SJCRH30 (cell line): ENCODE measurements around the gene ADAMTSL5. TPM values are rescaled to one million over a fixed set of nuclear protein-coding genes. Genes with fewer than 3 reads are reported as not detected.

Experiments
- DNase-seq, 2 experiments: peaks; one replicate each; pipeline ENCODE4 v3.0.0-alpha.2; 2015 to 2020
- H3K27ac ChIP-seq: fragments of 250-450 bp; sonication (Bioruptor Pico); 2 replicates; pipeline ENCODE4 v1.5.1; 2020; ENCODE audit warnings: mild to moderate bottlenecking, moderate library complexity
- H3K27me3 ChIP-seq: fragments of 250-450 bp; sonication (Bioruptor Pico); 2 replicates; pipeline ENCODE4 v1.5.1; 2020; ENCODE audit warnings: mild to moderate bottlenecking, moderate library complexity
- H3K36me3 ChIP-seq: fragments of 250-450 bp; sonication (Bioruptor Pico); 2 replicates; pipeline ENCODE4 v1.5.1; 2020; ENCODE audit warnings: mild to moderate bottlenecking, moderate library complexity
- H3K4me1 ChIP-seq: fragments of 250-450 bp; sonication (Bioruptor Pico); 2 replicates; pipeline ENCODE4 v1.5.1; 2020; ENCODE audit warnings: mild to moderate bottlenecking, moderate library complexity
- H3K4me3 ChIP-seq: fragments of 250-450 bp; sonication (Bioruptor Pico); 2 replicates; pipeline ENCODE4 v1.5.1; 2020; ENCODE audit warnings: mild to moderate bottlenecking, moderate library complexity
- H3K9me3 ChIP-seq: fragments of 250-450 bp; sonication (Bioruptor Pico); replicated peaks from 2 replicates; pipeline ENCODE4 v1.5.1; 2020; ENCODE audit warnings: mild to moderate bottlenecking, moderate library complexity
- total RNA-seq: library from RNA; depleted of rRNA; stranded (reverse); fragments of >200 nt; shearing (Covaris generic); gene quantifications from 2 replicates; pipeline ENCODE4 v1.2.3, GENCODE V29; 2014

Gene ADAMTSL5
- total RNA-seq, 1 experiment from 2014 or later, result 0.77 TPM

- no peak for DNase-seq
- no peaks in the 10 kb centered on the region for H3K9me3 ChIP-seq
- H3K36me3 ChIP-seq, result no peaks in the 10 kb centered on the region
- no peak overlapping the region for H3K27ac ChIP-seq
- no peak overlapping the region for H3K4me3 ChIP-seq
- no peaks in the 10 kb centered on the region; the same call in 1 of the 2 replicates for H3K27me3 ChIP-seq
- peaks cover under 1% of the 10 kb centered on the region; the same call in 1 of the 2 replicates for H3K4me1 ChIP-seq
Measured at GRCh38 chr19:1466461-1467214, 46.2 kb downstream of the ADAMTSL5 start.

DNA sequence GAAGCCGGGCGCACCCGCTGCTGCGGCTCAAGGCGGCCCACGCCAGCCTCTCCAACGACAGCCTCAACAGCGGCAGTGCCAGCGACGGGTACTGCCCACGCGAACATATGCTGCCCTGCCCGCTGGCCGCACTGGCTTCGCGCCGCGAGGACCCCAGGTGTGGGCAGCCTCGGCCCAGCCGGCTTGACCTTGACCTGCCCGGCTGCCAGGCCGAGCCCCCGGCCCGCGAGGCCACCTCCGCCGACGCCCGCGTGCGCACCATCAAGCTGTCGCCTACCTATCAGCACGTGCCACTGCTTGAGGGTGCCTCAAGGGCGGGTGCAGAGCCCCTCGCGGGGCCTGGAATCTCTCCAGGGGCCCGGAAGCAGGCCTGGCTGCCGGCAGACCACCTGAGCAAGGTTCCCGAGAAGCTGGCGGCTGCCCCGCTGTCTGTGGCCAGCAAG, 46.8 kb downstream of the ADAMTSL5 start:
- Histone ChIP-seq H3K27me3 (no peaks in the 10 kb centered on the region), H3K4me1 (no peaks in the 10 kb centered on the region; the same call in 1 of the 2 replicates), H3K36me3 (no peaks in the 10 kb centered on the region), H3K27ac (no peak overlapping the region), H3K9me3 (no peaks in the 10 kb centered on the region), H3K4me3 (no peak overlapping the region)
- DNase-seq, result no peak

GRCh38 chr19:1465191-1466016, 47.4 kb downstream of the ADAMTSL5 start:
- Histone ChIP-seq H3K4me1 (no peaks in the 10 kb centered on the region; the same call in 1 of the 2 replicates), H3K27ac (no peak overlapping the region), H3K9me3 (no peaks in the 10 kb centered on the region), H3K27me3 (no peaks in the 10 kb centered on the region), H3K36me3 (no peaks in the 10 kb centered on the region), H3K4me3 (no peak overlapping the region)
- no peak for DNase-seq

GRCh38 chr19:1461862-1462261, 51.0 kb downstream of the ADAMTSL5 start:
- Histone ChIP-seq H3K4me3 (no peak overlapping the region), H3K27ac (no peak overlapping the region), H3K36me3 (no peaks in the 10 kb centered on the region), H3K4me1 (no peaks in the 10 kb centered on the region), H3K9me3 (no peaks in the 10 kb centered on the region), H3K27me3 (no peaks in the 10 kb centered on the region)
- no peak for DNase-seq

DNA sequence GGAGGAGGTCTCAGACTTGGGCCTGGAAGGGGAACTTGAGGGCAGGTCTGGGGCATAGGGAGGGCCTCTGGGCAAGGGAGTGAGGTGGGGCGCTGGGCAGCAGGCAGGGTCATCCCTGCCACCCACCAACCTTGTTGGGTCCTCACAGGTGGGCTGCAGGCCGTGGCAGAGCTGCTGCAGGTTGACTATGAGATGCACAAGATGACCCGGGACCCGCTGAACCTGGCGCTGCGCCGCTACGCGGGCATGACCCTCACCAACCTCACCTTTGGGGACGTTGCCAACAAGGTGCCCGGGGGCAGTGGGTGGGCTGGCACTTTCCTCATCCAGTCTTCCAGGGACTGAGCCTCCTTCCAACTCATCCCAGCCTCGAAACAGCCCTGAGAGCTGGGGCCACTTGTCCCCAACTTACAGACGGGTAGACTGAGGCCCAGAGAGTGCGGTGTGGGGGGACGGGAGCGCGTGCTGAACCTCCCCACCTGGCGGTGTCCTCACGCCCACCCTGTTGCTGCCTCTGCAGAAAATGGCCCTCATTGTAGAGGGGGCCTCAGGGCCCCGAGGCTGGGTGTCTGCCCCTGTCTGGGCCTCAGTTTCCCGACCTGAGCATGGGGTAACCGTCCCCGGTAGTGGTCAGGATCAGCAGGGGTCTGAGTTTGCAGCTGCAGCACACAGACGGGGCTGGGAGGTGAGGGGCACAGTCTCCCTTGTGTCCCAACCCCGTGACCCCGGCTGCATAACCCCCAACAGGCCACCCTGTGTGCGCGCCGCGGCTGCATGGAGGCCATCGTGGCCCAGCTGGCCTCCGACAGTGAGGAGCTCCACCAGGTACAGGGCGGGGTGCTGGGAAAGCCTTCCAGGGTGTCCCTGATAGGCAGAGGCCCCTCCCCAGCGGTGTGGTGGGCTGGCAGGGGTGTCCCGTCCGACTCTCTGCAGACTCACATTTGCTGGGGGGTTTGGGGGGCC, 52.5 kb downstream of the ADAMTSL5 start:
- no peaks in the 10 kb centered on the region for H3K27me3 ChIP-seq

DNA sequence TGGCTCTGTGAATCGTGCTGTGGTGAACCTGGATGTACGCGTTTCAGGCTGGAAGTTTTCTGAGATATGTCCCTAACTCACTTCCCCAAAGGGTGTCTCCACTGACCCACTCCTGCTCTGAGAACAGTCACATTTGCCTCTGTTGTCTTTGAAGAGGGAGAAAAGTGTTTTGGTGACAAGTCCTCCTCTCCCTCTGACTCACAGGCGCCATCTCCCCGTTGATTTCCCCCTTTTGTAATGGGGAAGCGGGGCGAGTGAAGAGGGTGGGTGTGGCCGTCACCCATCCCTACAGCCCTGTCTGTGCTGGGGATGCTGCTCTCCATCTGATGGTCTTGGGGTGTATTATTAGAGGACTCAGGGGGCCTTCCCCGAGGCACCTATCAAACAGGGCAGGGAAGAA, 53.3 kb downstream of the ADAMTSL5 start:
- Histone ChIP-seq H3K27me3 (no peaks in the 10 kb centered on the region), H3K4me1 (no peaks in the 10 kb centered on the region), H3K9me3 (no peaks in the 10 kb centered on the region), H3K4me3 (no peak overlapping the region), H3K27ac (no peak overlapping the region), H3K36me3 (no peaks in the 10 kb centered on the region)
- DNase-seq, result no peak

More for the DNA sequence above, 52.5 kb downstream of the ADAMTSL5 start:
- no peak overlapping the region for H3K27ac ChIP-seq
- no peaks in the 10 kb centered on the region for H3K9me3 ChIP-seq
- DNase-seq, result no peak
- no peaks in the 10 kb centered on the region for H3K36me3 ChIP-seq
- H3K4me1 ChIP-seq, result no peaks in the 10 kb centered on the region
- H3K4me3 ChIP-seq, result no peak overlapping the region

GRCh38 chr19:1457892-1458291, 54.9 kb downstream of the ADAMTSL5 start:
- H3K4me3 ChIP-seq, result no peak overlapping the region
- no peaks in the 10 kb centered on the region for H3K27me3 ChIP-seq
- H3K27ac ChIP-seq, result no peak overlapping the region
- no peak for DNase-seq
- H3K36me3 ChIP-seq, result no peaks in the 10 kb centered on the region
- peaks cover 8% of the 10 kb centered on the region; the same call in 1 of the 2 replicates for H3K4me1 ChIP-seq
- no peaks in the 10 kb centered on the region for H3K9me3 ChIP-seq

DNA sequence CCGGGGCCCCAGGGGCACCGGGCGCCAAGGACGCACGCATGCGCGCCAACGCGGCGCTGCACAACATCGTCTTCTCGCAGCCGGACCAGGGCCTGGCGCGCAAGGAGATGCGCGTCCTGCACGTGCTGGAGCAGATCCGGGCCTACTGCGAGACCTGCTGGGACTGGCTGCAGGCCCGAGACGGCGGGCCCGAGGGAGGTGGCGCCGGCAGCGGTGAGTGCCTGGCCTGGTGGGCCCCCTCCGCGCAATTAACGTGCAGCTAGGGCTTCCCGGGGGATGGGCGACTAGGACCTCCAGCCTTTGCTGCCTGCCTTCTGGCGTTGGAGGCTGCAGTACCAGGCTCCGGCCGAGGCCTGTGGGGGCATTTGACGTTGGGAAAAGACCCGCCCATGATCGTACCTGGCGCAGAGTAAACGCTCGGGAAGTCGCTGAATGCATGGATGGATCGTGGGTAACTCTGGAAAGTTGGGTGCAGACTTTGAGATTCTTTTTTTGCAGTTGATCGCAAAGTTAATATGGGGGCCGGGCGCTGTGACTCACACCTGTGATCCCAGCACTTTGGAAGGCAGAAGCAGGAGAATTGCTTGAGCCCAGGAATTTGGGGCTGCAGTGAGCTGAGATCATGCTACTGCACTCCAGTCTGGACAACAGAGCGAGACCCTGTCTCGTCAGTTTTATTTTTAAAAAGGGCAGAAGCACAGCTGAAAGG, 55.6 kb downstream of the ADAMTSL5 start:
- Histone ChIP-seq H3K9me3 (no peaks in the 10 kb centered on the region), H3K27me3 (no peaks in the 10 kb centered on the region), H3K36me3 (no peaks in the 10 kb centered on the region), H3K27ac (no peak overlapping the region), H3K4me3 (no peak overlapping the region), H3K4me1 (peaks cover 15% of the 10 kb centered on the region; the same call in 1 of the 2 replicates)
- no peak for DNase-seq

DNA sequence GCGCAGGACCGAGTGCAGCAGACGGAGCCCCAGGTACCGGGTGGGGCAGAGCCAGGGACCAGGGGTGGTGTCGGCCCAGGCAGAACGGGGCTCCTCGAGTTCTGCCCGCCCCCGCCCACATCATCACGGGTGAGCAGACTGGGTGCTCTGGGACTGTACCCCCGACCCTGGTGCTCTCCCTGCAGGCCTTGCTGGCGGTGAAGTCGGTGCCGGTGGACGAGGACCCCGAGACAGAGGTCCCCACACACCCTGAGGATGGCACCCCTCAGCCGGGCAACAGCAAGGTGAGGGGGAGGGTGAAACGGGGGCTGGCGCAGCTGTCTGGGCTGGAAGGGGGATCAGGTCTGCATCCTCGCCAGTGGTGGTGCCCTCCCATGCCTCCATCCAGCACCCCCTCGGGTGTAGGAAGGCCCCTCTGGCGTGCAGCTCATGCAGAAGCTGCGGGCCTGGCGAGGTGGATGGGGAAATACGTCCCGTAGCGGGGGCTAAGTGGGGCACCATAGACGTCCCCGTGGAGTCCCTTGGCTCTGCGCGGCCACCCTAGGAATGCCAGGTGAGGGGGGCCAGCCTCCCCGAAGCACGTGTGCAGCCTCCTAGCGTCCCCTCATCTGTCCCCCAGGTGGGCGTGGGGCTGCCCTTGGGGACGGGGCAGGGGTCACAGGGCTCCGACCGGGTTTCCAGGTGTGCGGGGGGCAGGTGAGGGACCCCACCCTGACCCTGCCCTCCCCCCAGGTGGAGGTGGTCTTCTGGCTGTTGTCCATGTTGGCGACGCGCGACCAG, 56.5 kb downstream of the ADAMTSL5 start:
- Histone ChIP-seq H3K4me1 (peaks cover 17% of the 10 kb centered on the region; the same call in 1 of the 2 replicates), H3K27me3 (peaks cover 7% of the 10 kb centered on the region; the same call in 1 of the 2 replicates), H3K9me3 (no peaks in the 10 kb centered on the region), H3K36me3 (no peaks in the 10 kb centered on the region), H3K4me3 (no peak overlapping the region), H3K27ac (no peak overlapping the region)
- DNase-seq, result no peak

DNA sequence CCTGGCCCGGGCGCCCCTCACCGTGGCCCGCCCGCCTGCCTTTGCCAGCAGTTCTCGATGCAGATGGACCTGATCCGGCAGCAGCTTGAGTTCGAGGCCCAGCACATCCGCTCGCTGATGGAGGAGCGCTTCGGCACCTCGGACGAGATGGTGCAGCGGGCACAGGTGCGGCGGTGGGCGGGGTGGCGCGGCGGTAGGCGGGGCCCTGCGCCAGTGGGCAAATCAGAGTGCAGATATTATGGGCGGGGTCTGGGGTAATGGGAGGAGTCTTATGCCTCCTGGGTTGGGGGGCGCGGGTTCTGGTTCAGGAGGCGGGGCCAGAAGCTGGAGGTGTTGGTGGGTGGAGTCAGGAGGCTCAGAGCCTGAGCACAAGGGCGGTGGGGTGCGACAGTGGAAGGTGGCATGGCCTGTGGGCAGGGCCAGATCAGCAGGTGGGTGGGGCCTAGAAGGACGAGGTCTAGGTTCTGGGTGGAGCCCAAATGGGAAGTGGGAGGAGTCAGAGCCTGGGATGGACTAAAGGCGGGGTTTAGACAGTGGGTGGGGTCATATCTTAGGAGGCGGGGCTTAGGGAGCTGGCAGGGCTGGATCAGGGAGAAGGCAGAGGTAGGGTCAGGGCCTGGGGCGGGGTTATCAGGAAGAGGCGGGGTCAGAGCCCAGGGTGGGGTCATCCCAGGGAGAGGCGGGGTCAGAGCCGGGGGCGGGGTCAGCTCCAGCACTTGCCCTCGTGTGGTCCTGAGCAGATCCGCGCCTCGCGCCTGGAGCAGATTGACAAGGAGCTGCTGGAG, 57.3 kb downstream of the ADAMTSL5 start:
- H3K27ac ChIP-seq, result no peak overlapping the region
- H3K36me3 ChIP-seq, result no peaks in the 10 kb centered on the region
- H3K4me1 ChIP-seq, result peaks cover 17% of the 10 kb centered on the region; the same call in 1 of the 2 replicates
- DNase-seq, result peak; percentile 73 to 78
- H3K4me3 ChIP-seq, result no peak overlapping the region
- peaks cover 14% of the 10 kb centered on the region for H3K27me3 ChIP-seq
- H3K9me3 ChIP-seq, result no peaks in the 10 kb centered on the region
